Stimulated activated CD8-positive, alpha-beta memory T cell treated with anti-CD3 and anti-CD28 coated beads, Interleukin-2, amount 100 ng/mL, for 48 hours (primary cell): ENCODE results near the gene CDH13.

ENCODE experiments used
- DNase-seq, 2 donors: peaks; one replicate each; pipeline ENCODE4 v3.0.0-alpha.2; 2020; ENCODE audit warnings: low read depth in 2 of 2

CDH13 gene

DNA sequence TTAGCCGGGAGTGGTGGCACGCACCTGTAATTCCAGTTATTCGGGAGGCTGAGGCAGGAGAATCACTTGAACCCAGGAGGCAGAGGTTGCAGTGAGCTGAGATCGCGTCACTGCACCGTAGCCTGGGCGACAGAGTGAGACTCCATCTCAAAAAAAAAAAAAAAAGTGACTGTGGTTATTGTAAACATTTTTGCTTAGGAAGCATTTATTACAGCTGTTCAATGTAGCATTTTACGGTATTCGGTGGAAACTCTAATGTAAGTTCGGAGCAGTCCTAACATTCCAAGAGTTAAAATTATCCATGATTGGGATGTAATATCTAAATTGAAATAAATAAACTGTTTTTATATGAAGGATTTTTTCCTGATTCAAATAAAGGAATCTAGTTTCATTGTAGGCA is 926.2 kb downstream of the CDH13 start:
- no peak for DNase-seq

DNA sequence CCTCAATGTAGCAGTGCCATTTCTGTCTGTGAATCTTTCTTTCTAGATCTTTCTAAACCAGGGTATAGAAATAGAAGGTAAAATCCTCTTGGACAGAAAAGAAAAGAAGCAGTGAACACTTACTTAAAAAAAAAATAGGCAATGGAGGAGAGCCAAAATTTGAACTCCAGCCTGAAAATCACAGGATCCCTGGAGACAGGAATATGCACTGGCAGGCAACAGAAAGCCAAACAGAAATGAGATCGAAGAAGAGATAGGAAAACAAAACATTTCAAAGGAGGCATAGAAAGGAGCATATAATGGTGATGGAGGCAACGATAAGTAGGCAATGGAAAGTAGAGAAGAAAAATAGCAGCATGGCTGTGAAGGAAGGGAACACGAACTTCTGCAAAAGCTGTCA is 927.3 kb downstream of the CDH13 start:
- DNase-seq, result no peak

DNA sequence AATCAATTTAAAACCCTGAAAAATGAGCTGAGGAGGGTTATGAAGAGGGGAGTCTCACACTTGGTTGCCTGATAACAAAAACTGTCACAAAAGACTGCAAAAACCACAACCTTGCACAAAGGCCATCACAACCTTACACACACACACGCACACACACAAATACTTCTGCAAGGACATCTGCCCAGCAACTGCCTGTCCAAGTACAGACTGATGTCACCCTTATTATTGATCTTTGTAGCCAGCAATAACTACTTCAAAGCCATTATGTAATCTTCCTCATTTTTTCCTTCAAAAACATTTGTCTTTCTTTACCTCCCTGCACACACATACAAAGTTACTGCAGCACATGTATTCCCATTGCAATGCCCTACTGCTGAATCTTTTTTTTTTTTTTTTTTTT is 927.8 kb downstream of the CDH13 start:
- DNase-seq, result no peak

DNA sequence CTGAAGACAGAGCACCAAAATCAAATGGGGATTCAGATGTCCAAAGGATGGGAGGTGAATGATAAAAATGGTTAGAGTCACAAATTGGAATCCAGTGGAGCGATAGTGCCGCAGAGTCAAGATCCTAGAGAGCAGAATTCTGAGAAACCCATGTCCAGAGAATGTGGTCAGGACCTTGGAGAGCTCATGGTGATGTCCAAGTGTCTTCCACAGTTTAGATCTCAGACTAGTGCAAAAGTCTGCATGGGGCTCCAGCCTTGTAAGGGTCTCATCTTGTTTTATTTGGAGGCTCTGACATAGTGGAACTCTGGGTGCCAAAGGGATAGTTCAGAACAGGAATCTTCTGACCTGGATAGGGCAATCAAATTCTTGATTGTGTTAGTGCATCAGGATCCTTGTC is 935.1 kb downstream of the CDH13 start:
- no peak for DNase-seq

DNA sequence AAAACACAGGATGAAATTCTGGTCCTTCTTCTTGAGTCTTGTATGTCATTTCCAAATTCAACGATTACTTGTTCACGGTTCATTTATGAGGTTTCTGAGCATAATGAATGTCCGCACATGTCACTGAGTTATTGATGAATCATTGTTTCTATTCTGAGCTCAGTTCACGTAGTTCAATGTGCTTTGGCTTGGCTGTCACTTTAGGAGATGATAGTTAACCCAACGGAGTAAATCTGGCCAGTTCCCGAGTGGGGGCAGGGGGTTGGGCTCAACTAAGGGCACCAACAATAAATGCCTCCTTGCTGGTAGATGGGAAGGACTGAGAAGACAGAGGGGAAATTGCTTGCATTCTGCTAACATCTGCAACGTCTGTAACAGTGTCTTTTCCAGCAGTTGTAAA is 941.6 kb downstream of the CDH13 start:
- no peak for DNase-seq

DNA sequence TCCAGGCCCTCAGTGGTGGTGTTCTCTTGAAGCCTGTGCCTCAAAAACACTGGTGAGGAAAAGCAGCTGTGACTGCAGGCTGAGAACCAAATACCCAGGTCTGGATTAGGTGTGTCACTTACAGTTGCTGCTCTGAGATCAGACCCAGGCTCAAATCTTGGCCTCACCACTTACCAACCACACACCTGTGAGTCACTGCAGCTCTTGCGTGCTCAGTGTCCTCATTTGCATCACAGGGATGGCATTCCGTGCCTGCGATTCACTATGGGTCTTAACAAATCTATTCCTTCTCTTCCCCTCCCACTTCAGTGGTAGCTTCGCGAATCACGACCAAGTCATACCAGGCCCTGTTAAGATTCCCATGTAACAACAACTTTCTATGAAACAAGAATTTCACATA is 947.6 kb downstream of the CDH13 start:
- no peak for DNase-seq

DNA sequence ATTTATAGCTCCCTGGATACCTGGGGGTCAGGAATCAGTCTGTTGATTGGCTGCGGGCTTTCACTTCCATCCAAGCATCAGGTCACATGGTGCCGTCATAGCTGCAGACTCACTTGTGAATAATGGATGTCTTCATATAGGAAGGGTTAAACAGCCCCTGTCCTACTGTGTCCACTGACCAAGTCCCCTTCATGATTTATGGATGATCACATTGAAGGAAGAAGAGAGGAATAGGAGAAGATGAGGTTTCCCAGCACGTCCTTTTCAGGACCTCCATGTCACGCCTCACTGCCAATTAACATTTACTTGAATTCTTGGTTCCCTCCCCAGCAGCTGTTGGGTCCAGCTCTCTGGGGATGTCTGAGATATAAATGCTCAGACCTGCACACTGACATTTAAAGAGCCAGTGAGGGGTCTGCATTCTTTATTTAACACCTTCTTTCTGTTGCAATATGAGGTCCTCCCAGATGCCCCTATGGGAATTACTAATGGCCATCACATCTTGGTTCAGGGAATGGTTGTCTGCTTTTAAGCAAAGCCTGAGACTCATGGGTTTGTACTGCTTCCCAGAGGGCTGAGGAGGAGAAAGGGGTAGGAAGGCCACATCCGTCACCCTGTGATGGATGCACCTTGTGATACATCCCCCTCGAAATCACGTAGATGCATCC is 950.4 kb downstream of the CDH13 start:
- no peak for DNase-seq

DNA sequence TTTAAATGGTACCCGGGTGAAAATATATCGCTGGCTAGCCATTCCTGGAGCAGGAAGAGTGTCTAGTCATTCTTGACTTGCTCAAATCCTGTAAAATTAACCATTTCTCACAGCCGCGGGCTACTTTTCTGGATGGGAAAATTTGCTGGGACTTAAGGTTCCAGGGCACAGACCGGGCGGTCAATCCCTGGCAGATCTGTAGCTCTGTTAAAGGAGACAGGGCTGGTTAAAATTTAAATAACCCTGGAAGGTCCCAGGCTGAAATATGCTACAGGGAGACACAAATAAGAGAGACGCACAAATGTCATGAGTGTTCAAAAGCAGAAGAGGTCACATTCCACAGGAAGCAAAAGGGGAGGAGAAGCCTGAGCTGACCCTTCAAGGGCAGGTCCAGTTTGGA is 951.4 kb downstream of the CDH13 start:
- no peak for DNase-seq

DNA sequence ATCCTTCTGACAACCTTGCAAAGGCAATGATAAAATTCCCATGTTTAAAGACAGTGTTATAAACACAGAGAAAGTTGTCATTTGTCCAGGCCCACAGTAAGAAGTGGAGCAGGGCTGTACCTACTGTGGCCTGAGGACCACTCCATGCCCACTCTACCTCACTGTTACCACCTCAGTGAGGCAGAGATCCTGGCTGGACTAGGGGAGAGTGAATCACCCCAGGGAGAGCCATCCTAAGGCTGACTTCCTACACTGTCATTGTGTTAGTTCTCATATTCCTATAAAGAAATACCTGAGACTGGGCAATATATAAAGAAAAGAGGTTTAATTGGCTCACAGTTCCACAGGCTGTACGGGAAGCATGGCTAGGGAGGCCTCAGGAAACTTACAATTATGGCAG is 952.3 kb downstream of the CDH13 start:
- no peak for DNase-seq

DNA sequence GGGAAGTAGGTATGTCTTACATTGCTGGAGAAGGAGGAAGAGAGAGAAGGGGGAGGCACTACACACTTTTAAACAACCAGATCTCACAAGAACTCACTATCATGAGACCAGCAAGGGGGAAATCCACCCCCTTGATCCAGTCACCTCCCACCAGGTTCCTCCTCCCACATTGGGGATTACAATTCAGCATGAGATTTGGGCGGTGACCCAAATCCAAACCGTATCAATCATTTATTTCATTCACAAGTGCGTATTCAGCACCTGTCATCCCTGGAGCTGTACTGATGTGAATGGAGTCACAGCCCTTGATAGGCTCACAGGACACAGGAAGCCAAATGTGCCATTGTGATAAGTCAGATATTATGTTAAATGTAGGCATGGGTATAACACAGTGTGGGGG is 952.7 kb downstream of the CDH13 start:
- DNase-seq, result no peak

DNA sequence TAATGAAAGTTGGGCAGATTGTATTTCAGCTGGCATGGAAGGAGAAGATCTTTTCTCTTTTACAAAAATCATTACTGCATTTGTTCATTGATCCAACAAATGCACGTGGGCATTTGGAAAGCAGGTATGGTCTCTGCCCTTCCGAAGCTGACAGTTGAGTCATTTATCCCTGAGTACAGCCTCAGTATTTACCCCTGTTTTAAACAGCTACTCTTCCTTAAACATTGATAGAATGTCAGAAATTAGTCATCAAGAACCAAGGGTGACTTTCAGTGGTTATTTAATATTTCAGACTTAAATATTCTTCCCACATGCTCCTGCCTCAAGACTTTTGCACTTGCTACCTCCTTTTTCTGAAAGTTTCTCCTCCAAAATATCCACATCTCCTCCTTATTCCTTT is 954.3 kb downstream of the CDH13 start:
- no peak for DNase-seq

DNA sequence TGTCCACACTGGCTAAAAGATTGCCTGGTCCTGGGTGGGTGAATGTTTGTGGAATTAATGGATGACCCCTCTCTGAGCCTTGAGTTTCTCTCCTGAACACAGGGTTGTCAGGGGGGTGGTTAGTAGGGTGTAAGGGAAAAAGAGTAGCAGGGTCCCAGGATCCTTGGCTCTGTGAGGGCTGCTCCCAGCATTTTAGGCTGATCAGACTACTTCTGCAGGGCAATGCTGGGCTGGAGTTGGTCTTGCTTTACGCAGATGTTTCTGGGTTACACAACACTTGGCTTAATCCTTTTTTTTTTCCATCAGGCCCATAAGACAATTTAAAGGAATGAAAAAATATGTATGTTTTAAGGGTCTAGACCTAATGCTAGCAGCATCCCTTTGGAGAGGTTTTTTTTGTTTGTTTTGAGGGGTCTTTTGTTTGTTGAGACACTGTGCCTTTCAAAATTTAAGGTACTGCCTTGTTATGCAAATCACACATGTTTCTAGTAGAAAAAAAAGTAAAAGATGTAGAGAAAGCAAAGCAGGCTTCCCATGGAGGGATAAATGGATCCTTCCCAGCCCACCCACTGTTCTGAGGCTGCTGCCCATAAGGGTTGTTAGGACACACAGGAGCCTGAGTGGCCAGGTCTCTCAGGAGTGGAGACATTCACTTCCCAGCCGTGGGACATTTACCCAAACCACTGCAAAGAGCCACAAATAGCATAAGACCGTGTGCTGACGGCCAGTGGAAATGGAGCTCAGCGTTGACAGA is 955.4 kb downstream of the CDH13 start:
- DNase-seq, result no peak

DNA sequence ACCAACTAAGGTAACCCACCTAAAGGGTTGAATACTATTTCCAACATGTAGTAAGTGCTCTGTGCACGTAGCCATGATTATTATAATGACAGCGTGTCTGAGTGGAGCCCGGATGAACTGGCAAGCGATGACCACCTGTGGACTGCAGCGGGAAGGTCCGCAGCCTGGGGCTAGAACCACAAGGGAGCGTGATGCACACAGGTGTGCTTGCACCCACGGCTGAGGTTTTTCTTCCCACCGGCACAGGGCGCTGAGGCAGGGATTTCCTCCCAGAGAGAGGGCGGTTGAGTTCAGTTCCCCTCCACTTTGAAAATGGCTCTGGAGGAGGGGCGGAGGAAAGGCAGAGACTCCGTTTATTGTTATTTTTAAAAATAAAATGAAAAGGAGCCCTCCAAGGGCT is 959.3 kb downstream of the CDH13 start:
- DNase-seq, result no peak

DNA sequence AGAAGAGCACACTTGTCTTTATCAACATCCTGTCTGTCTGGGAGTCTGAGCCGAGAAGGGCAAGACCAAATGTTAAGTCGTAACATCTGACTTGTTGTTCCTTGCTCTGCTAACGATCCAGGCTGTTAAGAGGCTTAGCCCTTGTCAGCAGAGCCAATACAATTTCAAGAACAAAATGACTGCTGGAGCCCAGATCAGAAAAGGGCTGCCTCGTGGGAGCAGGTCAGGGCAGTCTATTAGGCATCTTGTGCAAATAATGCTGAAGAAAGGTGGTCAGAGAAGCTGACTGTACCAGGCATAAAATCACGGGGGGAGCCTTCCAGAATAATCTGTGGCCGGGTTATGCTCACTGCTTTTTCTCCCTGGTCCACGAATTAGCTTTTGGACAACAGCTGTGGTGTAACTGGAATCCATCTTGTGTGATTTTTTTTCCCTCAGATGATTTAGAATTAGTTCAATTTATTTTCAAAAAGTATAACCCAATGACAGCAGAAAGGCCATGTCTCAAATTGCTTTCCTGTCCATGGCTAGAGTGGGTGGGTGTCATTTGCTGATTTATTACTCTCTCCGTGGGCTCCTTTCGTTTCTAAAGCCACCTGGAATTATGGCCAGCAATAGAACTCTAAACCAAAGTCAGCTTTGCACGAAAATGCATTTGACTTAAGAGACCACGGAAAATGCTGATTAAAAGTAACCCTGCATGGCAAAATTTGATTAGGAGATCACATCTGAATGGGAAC is 959.9 kb downstream of the CDH13 start:
- DNase-seq, result no peak

DNA sequence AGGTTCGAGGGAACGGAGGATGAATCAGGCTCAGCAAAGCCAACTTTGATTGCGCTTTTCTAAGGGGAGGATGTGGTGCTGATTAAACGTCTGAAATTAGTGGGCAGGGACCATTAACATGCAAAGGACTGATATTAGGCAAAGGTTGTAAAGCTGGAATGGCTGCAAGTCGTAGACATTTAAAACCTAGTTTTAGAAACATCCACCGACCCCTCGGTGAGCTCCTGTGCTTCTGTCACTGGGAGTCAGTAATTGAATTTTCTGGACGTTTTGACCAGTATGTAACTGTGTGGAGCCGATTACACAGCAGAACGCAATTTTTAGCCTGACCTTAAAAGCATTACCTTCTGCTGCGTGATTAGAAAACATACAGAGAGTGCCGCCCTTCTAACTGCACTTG is 960.4 kb downstream of the CDH13 start:
- no peak for DNase-seq

DNA sequence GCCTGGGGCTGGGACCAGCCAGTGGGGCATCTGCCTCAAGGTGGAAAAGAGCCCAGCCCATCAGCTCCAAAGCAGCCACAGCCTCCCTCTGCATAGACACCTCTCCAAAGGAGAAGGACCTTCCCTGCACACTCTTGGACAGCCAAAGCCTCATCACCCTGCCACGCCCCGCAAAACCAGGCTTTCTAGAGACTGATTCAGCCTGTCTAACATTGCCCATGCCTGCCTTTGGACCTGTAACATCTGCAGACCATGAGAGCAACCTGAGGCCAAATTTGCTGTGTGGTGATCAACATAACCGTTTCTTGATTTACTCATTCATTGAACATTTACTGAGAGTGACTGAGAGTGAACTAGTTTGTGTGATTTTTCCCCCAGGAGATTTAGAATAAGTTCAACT is 961.3 kb downstream of the CDH13 start:
- no peak for DNase-seq

DNA sequence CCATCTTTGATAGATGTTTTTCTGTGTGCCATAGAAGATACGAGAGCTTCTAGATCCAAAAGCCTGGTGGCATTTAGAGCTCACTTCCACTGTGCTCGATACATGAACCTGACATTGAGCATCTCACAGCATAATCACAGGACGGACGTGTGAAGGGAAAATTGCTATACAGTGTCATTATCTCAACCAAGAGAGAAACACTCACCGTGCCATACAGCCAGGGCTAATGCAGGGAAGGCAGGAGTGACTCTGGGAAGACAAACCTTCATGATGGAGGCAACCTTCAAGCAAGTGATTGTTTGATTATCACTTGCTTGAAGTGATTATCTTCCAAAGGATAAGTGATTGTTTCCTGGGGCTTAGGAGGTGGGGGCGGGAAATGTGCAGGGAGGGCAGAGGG is 962.8 kb downstream of the CDH13 start:
- DNase-seq, result no peak

DNA sequence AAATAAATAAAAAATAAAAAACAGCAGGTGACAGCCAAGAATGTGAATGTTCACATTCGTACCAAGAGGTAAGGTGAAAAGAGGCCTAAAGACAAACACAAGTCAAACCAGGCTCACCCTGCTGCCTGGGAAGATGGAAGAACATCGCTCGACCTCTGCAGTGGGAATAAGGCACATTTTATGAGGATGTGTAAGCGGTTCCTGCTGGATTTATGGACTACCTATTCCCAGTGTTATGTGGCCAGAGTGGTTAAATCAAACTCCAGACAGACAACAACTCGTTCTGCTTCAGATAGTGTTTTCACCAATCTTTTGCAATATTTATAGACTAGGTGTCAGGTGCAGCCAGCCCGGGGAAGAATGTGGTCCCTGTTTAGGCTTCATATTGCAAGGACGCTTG is 966.0 kb downstream of the CDH13 start:
- no peak for DNase-seq

DNA sequence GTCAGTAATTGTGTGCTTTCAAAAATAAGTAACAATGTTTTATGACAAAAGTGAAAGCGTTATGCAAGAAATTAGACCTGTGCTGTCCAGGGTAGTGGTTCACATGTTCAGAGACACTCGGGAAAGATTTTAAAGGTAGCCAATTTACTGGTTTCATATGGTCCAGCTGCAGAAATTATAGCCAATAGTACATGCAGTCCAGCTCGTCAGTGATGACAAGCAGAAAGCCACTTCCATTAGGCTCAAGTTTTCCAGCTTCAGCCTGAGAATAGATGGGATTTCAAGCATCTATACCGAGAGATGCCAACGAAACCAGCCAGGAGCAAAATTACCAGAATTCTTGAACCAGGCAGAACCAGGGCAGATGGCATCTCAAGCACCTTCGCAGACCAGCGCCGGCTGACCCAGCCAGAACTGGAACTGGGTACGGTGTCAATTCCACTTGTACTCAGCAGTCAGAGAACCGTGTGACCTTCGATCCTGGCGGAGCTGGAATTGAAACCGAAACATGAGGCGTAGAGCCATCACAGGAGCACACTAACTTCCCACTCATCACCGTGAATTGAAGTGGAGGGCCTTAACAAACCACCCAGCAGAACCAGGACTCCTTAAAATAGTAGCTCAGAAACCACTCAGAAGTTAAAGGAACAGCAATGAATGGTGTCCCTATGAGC is 973.2 kb downstream of the CDH13 start:
- no peak for DNase-seq

DNA sequence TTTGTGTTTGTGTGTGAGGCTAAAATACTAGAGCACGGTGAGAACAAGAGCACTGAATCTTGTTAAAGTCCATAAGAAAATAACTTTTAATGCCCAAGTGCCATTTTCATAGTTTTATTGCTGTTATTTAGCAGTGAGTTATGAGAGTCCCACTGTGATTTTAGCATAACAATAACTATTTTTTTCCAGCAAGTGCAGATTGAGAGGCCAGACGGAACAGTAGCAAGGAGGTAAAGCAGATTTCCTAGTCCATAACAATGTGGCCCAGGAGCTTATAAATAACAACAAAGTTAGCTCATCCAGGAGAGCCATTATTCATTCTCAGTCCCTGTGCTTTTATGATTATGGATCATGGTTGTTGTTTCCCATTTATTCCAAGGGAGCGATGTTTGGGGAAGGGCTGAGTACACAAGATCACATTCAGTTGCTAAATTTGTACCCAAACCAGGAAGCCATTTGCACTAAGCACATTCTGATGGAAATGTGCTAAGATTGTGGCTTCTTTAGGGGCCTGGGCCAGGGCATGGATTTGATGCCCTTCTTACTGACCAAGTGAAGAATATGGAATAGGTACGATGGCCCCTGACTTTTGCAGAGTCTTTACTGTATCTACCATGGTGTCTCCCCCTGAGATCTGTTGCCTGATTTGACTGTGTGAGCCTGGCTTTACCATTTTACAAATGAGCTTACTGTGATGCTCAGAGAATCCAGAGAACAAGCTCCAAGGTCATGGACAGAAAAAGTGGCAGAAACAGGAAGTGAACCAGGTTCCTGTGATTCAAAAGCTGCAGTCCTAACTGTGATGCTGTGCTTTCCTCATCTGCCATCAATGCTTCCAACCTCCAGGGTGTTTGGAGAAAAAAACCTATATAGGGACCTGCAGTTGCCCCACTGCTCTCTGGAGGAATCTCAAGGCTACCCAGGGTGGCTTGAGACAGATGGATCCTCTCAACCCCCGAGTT is 976.3 kb downstream of the CDH13 start:
- DNase-seq, result no peak
